ENCODE data around the gene CD22.
A peak's percentile ranks its signal among the peaks of the same experiment; 100 is the strongest.

Gene CD22

DNA sequence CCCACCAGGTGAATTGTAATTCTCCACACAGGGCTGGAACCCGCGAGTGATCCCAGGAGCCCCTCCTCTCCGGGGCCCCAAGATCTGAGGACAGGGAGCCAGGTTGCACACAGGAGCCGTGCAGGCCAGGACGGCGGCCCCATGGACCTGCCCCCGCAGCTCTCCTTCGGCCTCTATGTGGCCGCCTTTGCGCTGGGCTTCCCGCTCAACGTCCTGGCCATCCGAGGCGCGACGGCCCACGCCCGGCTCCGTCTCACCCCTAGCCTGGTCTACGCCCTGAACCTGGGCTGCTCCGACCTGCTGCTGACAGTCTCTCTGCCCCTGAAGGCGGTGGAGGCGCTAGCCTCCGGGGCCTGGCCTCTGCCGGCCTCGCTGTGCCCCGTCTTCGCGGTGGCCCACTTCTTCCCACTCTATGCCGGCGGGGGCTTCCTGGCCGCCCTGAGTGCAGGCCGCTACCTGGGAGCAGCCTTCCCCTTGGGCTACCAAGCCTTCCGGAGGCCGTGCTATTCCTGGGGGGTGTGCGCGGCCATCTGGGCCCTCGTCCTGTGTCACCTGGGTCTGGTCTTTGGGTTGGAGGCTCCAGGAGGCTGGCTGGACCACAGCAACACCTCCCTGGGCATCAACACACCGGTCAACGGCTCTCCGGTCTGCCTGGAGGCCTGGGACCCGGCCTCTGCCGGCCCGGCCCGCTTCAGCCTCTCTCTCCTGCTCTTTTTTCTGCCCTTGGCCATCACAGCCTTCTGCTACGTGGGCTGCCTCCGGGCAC lies 22.6 kb downstream of the CD22 start:
- TF ChIP-seq, protein P1, sequence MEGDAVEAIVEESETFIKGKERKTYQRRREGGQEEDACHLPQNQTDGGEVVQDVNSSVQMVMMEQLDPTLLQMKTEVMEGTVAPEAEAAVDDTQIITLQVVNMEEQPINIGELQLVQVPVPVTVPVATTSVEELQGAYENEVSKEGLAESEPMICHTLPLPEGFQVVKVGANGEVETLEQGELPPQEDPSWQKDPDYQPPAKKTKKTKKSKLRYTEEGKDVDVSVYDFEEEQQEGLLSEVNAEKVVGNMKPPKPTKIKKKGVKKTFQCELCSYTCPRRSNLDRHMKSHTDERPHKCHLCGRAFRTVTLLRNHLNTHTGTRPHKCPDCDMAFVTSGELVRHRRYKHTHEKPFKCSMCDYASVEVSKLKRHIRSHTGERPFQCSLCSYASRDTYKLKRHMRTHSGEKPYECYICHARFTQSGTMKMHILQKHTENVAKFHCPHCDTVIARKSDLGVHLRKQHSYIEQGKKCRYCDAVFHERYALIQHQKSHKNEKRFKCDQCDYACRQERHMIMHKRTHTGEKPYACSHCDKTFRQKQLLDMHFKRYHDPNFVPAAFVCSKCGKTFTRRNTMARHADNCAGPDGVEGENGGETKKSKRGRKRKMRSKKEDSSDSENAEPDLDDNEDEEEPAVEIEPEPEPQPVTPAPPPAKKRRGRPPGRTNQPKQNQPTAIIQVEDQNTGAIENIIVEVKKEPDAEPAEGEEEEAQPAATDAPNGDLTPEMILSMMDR (IDR thresholded peaks at IDR 0.05; ENCODE audit: control insufficient read depth, extremely low read depth, insufficient read depth) = no peak
- no peak overlapping the region for H3K4me3 ChIP-seq (ENCODE audit: low read depth, low read length)
- DNase-seq (ENCODE audit: low read depth) = no peak

DNA sequence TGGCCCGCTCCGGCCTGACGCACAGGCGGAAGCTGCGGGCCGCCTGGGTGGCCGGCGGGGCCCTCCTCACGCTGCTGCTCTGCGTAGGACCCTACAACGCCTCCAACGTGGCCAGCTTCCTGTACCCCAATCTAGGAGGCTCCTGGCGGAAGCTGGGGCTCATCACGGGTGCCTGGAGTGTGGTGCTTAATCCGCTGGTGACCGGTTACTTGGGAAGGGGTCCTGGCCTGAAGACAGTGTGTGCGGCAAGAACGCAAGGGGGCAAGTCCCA lies 23.1 kb downstream of the CD22 start:
- H3K4me3 ChIP-seq (ENCODE audit: low read depth, low read length) = no peak overlapping the region

DNA sequence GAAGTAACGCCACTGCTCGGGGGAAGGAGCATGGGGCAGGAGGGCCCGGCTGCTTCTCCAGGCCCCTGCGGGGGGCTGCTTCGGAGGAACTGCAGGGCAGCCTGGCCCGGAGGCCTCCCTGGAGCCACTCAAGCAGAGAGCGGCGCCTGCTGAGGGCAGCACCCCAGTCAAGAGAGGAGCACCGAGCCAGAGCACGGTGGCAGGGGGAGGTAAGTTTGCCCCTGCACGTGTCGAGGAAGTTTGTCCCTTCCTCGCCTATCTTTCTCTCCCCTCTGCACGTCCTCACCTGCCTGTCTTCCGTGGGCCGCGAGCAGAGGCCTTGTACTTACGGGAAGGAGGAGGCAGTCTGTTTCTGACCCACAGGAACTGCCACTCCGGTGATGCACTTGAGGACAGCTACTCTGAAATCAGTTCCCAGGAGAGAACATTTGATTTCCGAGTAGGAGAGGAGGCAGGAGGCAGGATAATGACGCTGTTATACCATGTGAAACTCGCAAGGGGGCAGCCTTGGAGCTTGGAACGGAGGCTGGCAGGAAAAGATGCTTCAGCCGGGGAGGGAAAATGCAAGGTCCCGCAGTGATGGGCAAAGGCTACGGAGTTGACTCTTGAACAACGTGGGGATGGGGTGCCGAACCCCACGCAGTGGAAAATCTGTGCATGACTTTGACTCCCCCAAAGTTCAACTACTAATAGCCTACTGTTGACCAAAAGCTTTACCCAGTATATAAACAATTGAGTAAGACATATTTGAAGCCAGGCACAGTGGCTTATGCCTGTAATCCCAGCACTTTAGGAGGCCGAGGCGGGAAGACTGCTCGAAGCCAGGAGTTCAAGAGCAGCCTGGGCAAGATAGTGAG lies 23.7 kb downstream of the CD22 start:
- DNase-seq (ENCODE audit: low read depth) = peak; percentile 33
- TF ChIP-seq, protein P1 (IDR thresholded peaks at IDR 0.05; ENCODE audit: control insufficient read depth, extremely low read depth, insufficient read depth) = peak; percentile 92
- no peak overlapping the region for H3K4me3 ChIP-seq (ENCODE audit: low read depth, low read length)

More for the DNA sequence above, 23.1 kb downstream of the CD22 start:
- TF ChIP-seq, protein P1 (IDR thresholded peaks at IDR 0.05; ENCODE audit: control insufficient read depth, extremely low read depth, insufficient read depth) = no peak
- no peak for DNase-seq (ENCODE audit: low read depth)

DNA sequence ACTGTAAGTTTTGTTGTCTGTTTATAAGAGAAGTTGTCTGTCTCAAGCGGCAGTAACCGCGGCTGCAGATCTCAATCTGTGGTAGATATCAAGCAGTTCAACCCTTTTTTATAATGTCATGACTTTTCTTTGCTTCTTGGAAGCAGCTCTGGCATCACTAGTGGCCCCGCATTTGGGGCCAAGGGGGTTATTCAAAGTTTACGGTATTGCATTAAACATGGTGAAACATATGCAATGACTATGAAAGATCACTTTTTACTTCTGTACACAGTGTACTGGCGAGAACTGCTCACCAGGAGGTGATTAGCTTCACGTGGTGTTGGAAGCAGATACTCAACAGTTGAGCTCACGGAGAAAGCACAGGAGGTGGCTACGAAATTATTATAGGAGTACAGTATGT lies 24.6 kb downstream of the CD22 start:
- no peak overlapping the region for H3K4me3 ChIP-seq (ENCODE audit: low read depth, low read length)
- TF ChIP-seq, protein P1 (IDR thresholded peaks at IDR 0.05; ENCODE audit: control insufficient read depth, extremely low read depth, insufficient read depth) = no peak
- DNase-seq (ENCODE audit: low read depth) = no peak

DNA sequence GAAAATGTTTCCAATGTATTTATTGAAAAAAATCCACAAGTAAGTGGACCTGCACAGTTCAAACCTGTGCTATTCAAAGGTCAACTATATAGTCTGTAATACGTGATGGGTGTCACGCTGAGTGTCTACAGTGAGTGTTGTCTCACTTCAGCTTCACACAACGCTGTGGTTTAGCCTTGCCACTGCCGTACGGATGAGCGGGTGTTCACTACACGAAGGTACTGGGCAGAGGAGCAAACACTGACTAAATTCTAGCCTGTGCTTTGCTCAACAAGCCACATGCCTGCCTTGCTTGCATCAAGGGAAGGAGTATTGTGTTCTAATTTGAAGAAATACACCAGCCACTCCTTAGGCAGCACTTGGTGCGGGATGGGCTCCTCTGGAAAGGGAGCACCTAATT lies 25.9 kb downstream of the CD22 start:
- no peak overlapping the region for H3K4me3 ChIP-seq (ENCODE audit: low read depth, low read length)
- TF ChIP-seq, protein P1 (IDR thresholded peaks at IDR 0.05; ENCODE audit: control insufficient read depth, extremely low read depth, insufficient read depth) = no peak
- no peak for DNase-seq (ENCODE audit: low read depth)

DNA sequence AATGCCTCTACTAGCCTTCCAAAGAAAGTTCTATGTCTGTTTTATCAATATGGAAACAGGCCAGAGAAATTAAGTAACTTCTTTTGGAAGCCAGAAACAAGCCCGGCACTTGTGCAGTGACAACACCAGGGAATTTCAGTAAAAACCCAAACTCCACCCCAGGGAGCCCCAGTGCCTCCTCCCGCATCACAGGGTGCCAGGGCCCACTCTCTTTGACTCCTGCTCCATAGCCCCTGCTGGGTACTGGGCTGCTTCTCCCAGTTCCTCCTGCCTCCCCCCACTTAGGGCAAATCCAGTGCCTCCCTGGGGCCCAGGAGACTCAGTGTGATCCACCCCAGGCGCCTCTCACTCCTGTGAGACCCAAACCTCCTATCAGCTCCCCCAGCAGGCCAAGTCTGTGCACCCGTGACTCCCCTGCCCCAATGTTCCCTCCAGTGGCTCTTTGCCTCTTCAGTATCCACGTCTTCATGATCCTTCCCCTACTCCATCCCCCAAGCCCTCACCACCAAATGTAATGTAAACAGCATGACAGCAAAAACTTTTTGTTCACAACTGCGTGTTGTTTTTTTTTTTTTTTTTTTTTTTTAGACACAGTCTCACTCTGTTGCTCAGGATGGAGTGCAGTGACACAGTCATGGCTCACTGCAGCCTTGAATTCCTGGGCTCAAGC lies 26.9 kb downstream of the CD22 start:
- DNase-seq (ENCODE audit: low read depth) = no peak
- TF ChIP-seq, protein P1 (IDR thresholded peaks at IDR 0.05; ENCODE audit: control insufficient read depth, extremely low read depth, insufficient read depth) = no peak
- no peak overlapping the region for H3K4me3 ChIP-seq (ENCODE audit: low read depth, low read length)
